HEK293 (cell line): ENCODE data around the gene ARHGAP42.

Experiments used
- RBAK ChIP-seq: fragments of 450-650 bp; formaldehyde crosslinking; IDR thresholded peaks from 2 replicates; pipeline ENCODE4 v1.5.1; 2016; ENCODE audit warnings: missing biosample characterization, missing genetic modification characterization
- ZNF175 ChIP-seq: fragments of 450-650 bp; formaldehyde crosslinking; IDR thresholded peaks from 2 replicates; pipeline ENCODE4 v1.5.1; 2016; ENCODE audit warnings: missing biosample characterization, missing genetic modification characterization
- ZNF274 ChIP-seq, 2 experiments: fragments of 200-500 bp in 1 of 2; fragments of 450-650 bp in 1 of 2; sonication (Bioruptor generic) in 1 of 2; formaldehyde crosslinking in 1 of 2; IDR thresholded peaks; 2 replicates each; pipeline versions ENCODE4 v1.5.1 to v1.6.1; 2014 to 2016; ENCODE audit warnings: borderline replicate concordance in 1 of 2, inconsistent platforms in 1 of 2, low read length in 1 of 2, missing biosample characterization in 1 of 2, missing genetic modification characterization in 1 of 2
- ZNF354C ChIP-seq: fragments of 450-650 bp; formaldehyde crosslinking; IDR thresholded peaks from 2 replicates; pipeline ENCODE4 v1.5.1; 2016; ENCODE audit warnings: missing biosample characterization, missing genetic modification characterization, low read depth, borderline replicate concordance
- ZNF366 ChIP-seq: fragments of 450-650 bp; formaldehyde crosslinking; conservative IDR thresholded peaks from 2 replicates; pipeline ENCODE4 v1.5.1; 2016; ENCODE audit warnings: missing biosample characterization, missing genetic modification characterization
- ZNF596 ChIP-seq: fragments of 450-650 bp; IDR thresholded peaks from 2 replicates; pipeline ENCODE4 v1.5.0; 2018; ENCODE audit warnings: missing biosample characterization, mild to moderate bottlenecking, missing genetic modification characterization, moderate library complexity
- ZNF768 ChIP-seq: fragments of 450-650 bp; formaldehyde crosslinking; IDR thresholded peaks from 2 replicates; pipeline ENCODE4 v1.5.1; 2018; ENCODE audit warnings: missing biosample characterization, mild to moderate bottlenecking, missing genetic modification characterization
- TF ChIP-seq, protein P1 (sequence below): fragments of 450-650 bp; formaldehyde crosslinking; IDR thresholded peaks from 2 replicates; pipeline ENCODE4 v1.5.1; 2016; ENCODE audit warnings: missing biosample characterization, missing genetic modification characterization
- TF ChIP-seq, protein P2 (sequence below): fragments of 450-650 bp; formaldehyde crosslinking; IDR thresholded peaks from 2 replicates; pipeline ENCODE4 v1.5.1; 2016; ENCODE audit warnings: missing biosample characterization, missing genetic modification characterization
- TF ChIP-seq, protein P3 (sequence below): fragments of 450-650 bp; formaldehyde crosslinking; IDR thresholded peaks from 2 replicates; pipeline ENCODE4 v1.5.1; 2017; ENCODE audit warnings: missing biosample characterization, missing genetic modification characterization

DNA sequence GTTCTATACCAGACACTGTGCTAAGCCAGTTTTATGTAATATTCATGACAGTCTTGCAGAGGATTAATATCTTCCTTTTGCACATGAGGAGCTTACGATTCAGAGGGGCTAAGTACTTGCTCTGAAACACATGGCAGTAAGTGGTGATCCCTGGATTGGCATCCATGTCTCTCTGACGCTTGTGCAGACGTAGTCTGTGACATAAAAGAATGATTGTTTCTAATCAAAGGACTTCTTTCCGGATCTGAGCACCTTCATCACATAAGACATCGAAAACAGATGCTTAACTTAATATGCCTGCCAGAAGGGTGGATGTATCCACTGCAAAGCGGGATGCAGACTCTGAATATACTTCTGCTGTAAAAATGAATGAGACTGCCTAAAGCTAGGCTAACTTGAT lies 74.8 kb downstream of the ARHGAP42 start:
- TF ChIP-seq ZNF274 (IDR thresholded peaks at IDR 0.05; ENCODE audit: low read length) (no peak), ZNF274 (tag by site-specific recombination; IDR thresholded peaks at IDR 0.05; ENCODE audit: borderline replicate concordance) (no peak), ZNF354C (tag by site-specific recombination) (no peak), ZNF768 (tag by site-specific recombination) (no peak), RBAK (no peak), ZNF366 (no peak), ZNF175 (tag by site-specific recombination) (no peak), ZNF596 (tag by site-specific recombination) (no peak)
- TF ChIP-seq, protein P1, sequence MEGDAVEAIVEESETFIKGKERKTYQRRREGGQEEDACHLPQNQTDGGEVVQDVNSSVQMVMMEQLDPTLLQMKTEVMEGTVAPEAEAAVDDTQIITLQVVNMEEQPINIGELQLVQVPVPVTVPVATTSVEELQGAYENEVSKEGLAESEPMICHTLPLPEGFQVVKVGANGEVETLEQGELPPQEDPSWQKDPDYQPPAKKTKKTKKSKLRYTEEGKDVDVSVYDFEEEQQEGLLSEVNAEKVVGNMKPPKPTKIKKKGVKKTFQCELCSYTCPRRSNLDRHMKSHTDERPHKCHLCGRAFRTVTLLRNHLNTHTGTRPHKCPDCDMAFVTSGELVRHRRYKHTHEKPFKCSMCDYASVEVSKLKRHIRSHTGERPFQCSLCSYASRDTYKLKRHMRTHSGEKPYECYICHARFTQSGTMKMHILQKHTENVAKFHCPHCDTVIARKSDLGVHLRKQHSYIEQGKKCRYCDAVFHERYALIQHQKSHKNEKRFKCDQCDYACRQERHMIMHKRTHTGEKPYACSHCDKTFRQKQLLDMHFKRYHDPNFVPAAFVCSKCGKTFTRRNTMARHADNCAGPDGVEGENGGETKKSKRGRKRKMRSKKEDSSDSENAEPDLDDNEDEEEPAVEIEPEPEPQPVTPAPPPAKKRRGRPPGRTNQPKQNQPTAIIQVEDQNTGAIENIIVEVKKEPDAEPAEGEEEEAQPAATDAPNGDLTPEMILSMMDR: no peak
- TF ChIP-seq, protein P2, sequence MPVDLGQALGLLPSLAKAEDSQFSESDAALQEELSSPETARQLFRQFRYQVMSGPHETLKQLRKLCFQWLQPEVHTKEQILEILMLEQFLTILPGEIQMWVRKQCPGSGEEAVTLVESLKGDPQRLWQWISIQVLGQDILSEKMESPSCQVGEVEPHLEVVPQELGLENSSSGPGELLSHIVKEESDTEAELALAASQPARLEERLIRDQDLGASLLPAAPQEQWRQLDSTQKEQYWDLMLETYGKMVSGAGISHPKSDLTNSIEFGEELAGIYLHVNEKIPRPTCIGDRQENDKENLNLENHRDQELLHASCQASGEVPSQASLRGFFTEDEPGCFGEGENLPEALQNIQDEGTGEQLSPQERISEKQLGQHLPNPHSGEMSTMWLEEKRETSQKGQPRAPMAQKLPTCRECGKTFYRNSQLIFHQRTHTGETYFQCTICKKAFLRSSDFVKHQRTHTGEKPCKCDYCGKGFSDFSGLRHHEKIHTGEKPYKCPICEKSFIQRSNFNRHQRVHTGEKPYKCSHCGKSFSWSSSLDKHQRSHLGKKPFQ (tag by site-specific recombination): no peak
- TF ChIP-seq, protein P3, sequence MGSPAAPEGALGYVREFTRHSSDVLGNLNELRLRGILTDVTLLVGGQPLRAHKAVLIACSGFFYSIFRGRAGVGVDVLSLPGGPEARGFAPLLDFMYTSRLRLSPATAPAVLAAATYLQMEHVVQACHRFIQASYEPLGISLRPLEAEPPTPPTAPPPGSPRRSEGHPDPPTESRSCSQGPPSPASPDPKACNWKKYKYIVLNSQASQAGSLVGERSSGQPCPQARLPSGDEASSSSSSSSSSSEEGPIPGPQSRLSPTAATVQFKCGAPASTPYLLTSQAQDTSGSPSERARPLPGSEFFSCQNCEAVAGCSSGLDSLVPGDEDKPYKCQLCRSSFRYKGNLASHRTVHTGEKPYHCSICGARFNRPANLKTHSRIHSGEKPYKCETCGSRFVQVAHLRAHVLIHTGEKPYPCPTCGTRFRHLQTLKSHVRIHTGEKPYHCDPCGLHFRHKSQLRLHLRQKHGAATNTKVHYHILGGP: no peak
